HEK293 (cell line): ENCODE data around the gene PLEKHG7.

Experiments
- ZNF184 ChIP-seq: fragments of 450-650 bp; IDR thresholded peaks from 2 replicates; pipeline ENCODE4 v1.5.1; 2018; ENCODE audit warnings: missing biosample characterization, mild to moderate bottlenecking, missing genetic modification characterization
- ZNF558 ChIP-seq: fragments of 450-650 bp; formaldehyde crosslinking; IDR thresholded peaks from 2 replicates; pipeline ENCODE4 v1.5.1; 2016; ENCODE audit warnings: missing biosample characterization, missing genetic modification characterization
- TF ChIP-seq, protein P1 (sequence below): fragments of 450-650 bp; formaldehyde crosslinking; IDR thresholded peaks from 2 replicates; pipeline ENCODE4 v1.5.1; 2016; ENCODE audit warnings: missing biosample characterization, missing genetic modification characterization

DNA sequence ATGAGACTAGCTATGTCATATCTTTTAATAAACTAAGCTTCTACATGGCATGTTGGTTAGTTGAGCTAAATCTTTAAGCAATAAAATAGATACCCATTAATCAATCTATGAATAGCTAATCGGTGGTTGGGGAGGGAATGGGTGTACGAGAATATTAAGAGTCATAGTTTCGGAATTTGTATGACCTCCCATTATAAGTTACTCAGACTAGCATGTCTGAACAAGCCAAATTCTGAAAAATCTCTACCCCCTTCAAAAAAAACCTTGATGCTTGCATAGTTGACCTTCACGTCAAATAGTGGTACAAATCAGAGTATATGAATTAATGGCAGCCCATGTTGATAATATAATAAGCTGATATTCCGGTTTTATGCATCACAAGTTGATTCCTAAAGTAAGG, 60.0 kb downstream of the PLEKHG7 start:
- TF ChIP-seq, protein P1, sequence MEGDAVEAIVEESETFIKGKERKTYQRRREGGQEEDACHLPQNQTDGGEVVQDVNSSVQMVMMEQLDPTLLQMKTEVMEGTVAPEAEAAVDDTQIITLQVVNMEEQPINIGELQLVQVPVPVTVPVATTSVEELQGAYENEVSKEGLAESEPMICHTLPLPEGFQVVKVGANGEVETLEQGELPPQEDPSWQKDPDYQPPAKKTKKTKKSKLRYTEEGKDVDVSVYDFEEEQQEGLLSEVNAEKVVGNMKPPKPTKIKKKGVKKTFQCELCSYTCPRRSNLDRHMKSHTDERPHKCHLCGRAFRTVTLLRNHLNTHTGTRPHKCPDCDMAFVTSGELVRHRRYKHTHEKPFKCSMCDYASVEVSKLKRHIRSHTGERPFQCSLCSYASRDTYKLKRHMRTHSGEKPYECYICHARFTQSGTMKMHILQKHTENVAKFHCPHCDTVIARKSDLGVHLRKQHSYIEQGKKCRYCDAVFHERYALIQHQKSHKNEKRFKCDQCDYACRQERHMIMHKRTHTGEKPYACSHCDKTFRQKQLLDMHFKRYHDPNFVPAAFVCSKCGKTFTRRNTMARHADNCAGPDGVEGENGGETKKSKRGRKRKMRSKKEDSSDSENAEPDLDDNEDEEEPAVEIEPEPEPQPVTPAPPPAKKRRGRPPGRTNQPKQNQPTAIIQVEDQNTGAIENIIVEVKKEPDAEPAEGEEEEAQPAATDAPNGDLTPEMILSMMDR (tag by site-specific recombination), result no peak
- TF ChIP-seq ZNF184 (tag by site-specific recombination) (no peak), ZNF558 (tag by site-specific recombination) (no peak)
